ENCODE measurements around the gene FOXC1. TPM values are rescaled to one million over a fixed set of nuclear protein-coding genes. Genes with fewer than 3 reads are reported as not detected.

FOXC1 gene
- total RNA-seq, 1 experiment from 2014 or later = not detected

GRCh38 chr6:1616701-1617463 lies 7.2 kb downstream of the FOXC1 start:
- no peak overlapping the region for H3K23ac ChIP-seq (ENCODE audit: insufficient read length, low read depth, low read length)
- no peak overlapping the region for H4K8ac ChIP-seq (replicated peaks; ENCODE audit: insufficient read length, low read depth, low read length)
- H2BK20ac ChIP-seq (ENCODE audit: low read depth, low read length, poor library complexity, severe bottlenecking) = no peak overlapping the region
- no peak for DNase-seq
- H3K4me1 ChIP-seq (ENCODE audit: insufficient read depth, low read length) = no peaks in the 10 kb centered on the region; the same call in 1 of the 2 replicates
- H4K91ac ChIP-seq (ENCODE audit: insufficient read length, low read depth, low read length) = no peak overlapping the region
- Mint-ChIP-seq H3K27me3 (ENCODE audit: low read depth) (peaks cover 97% of the 10 kb centered on the region), H3K36me3 (ENCODE audit: insufficient read depth in 1 of 3, low read depth in 3 of 3) (no peaks in the 10 kb centered on the region), H3K27ac (no peak overlapping the region; a peak in 1 of 7 replicates), H3K4me1 (peaks cover 2 to 30% of the 10 kb centered on the region in 2 experiments; a peak in 3 of 4 replicates), H3K4me3 (no peak overlapping the region; a peak in 2 of 5 replicates), H3K9me3 (peaks cover 0 to 3% of the 10 kb centered on the region in 2 experiments; a peak in 3 of 5 replicates)
- H2AK5ac ChIP-seq (ENCODE audit: insufficient read length, low read length) = no peak overlapping the region
- no peak overlapping the region for H3K56ac ChIP-seq (ENCODE audit: insufficient read length, low read depth, low read length)
- H3T11ph ChIP-seq (ENCODE audit: low read length) = no peak overlapping the region
- no peak overlapping the region for H3K4me2 ChIP-seq (ENCODE audit: insufficient read depth, insufficient read length, low read length)
- WGBS (ENCODE audit: extremely low coverage, insufficient read length, low lambda C conversion rate) = no CpG with 5 or more reads among the region's 11 CpGs
- H3K23me2 ChIP-seq (ENCODE audit: insufficient read length, low read depth, low read length, poor library complexity, severe bottlenecking) = peaks cover 6% of the 10 kb centered on the region
- H3K27ac ChIP-seq (ENCODE audit: insufficient read length, low read depth, low read length) = no peak overlapping the region
- H3K9ac ChIP-seq (ENCODE audit: extremely low read depth, insufficient read length, low read length) = no peak overlapping the region
- no peak overlapping the region for H4K5ac ChIP-seq (ENCODE audit: insufficient read length, low read depth, low read length)
- TF ChIP-seq CTCF (conservative IDR thresholded peaks at IDR 0.05) = no peak
- H3K18ac ChIP-seq (ENCODE audit: insufficient read length, low read depth, low read length) = no peak overlapping the region
- H3K27me3 ChIP-seq (ENCODE audit: insufficient read depth, low read length) = peaks cover 95% of the 10 kb centered on the region
- H3K9me3 ChIP-seq (ENCODE audit: control insufficient read depth, low read depth, low read length) = no peaks in the 10 kb centered on the region
- H3K4ac ChIP-seq (ENCODE audit: low read depth, low read length) = no peak overlapping the region
- H2AFZ ChIP-seq (ENCODE audit: low read length) = no peak overlapping the region
- H3K79me2 ChIP-seq (ENCODE audit: insufficient read depth, low read length) = no peaks in the 10 kb centered on the region
- H3K79me1 ChIP-seq (ENCODE audit: insufficient read depth, low read depth, low read length, poor library complexity, severe bottlenecking) = no peaks in the 10 kb centered on the region
- no peak overlapping the region for H2BK15ac ChIP-seq (ENCODE audit: low read depth, low read length)
- peaks cover 3% of the 10 kb centered on the region for H4K20me1 ChIP-seq (ENCODE audit: control insufficient read depth, insufficient read depth, insufficient read length)
- H2BK120ac ChIP-seq (ENCODE audit: low read depth, low read length, poor library complexity, severe bottlenecking) = no peak overlapping the region
- no peak overlapping the region for H3K14ac ChIP-seq (ENCODE audit: insufficient read depth, low read length)
- no peak overlapping the region for H2BK12ac ChIP-seq (ENCODE audit: insufficient read length, low read depth, low read length)
- no peak overlapping the region for H2BK5ac ChIP-seq (ENCODE audit: insufficient read length, low read length)

Data from H9 (cell line).